ENCODE measurements around the gene BCL2A1.
"Not testable (repeated sequence)": the region's sequence is repeated elsewhere in the genome, so short reads cannot be mapped to it uniquely, and the experiment has no call there.

Gene BCL2A1

GRCh38 chr15:79989682-79990081, 18.7 kb upstream of the BCL2A1 start:
- no peak for DNase-seq (ENCODE audit: low read depth in 2 of 2)

GRCh38 chr15:79989183-79989582, 18.2 kb upstream of the BCL2A1 start:
- no peak for DNase-seq (ENCODE audit: low read depth in 2 of 2)

- DNase-seq (ENCODE audit: low read depth in 2 of 2) = no peak
Observed at GRCh38 chr15:79988448-79989117, 17.6 kb upstream of the BCL2A1 start.

- no peak for DNase-seq (ENCODE audit: low read depth in 2 of 2)
Observed at GRCh38 chr15:79987969-79988368, 17.0 kb upstream of the BCL2A1 start.

GRCh38 chr15:79987569-79987955, 16.6 kb upstream of the BCL2A1 start:
- DNase-seq (ENCODE audit: low read depth in 2 of 2) = no peak

- no peak for DNase-seq (ENCODE audit: low read depth in 2 of 2)
Observed at GRCh38 chr15:79981831-79982455, 10.9 kb upstream of the BCL2A1 start.

- DNase-seq (ENCODE audit: low read depth in 2 of 2) = no peak
Observed at GRCh38 chr15:79978655-79979514, 7.9 kb upstream of the BCL2A1 start.

- no peak for DNase-seq (ENCODE audit: low read depth in 2 of 2)
Observed at GRCh38 chr15:79978260-79978654, 7.3 kb upstream of the BCL2A1 start.

- no peak for DNase-seq (ENCODE audit: low read depth in 2 of 2)
Observed at GRCh38 chr15:79977431-79978054, 6.5 kb upstream of the BCL2A1 start.

GRCh38 chr15:79973456-79974195, 2.6 kb upstream of the BCL2A1 start:
- no peak for DNase-seq (ENCODE audit: low read depth in 2 of 2)

- DNase-seq (ENCODE audit: low read depth in 2 of 2) = no peak
Observed at GRCh38 chr15:79972863-79973262, 1.9 kb upstream of the BCL2A1 start.

- DNase-seq (ENCODE audit: low read depth in 2 of 2) = no peak
Observed at GRCh38 chr15:79970181-79970580, 815 bp downstream of the BCL2A1 start.

GRCh38 chr15:79969146-79969545, 1.9 kb downstream of the BCL2A1 start:
- DNase-seq (ENCODE audit: low read depth in 2 of 2) = no peak

GRCh38 chr15:79967298-79968182, 3.5 kb downstream of the BCL2A1 start:
- DNase-seq (ENCODE audit: low read depth in 2 of 2) = peak in 1 of 2 donors; percentile 19

- no peak for DNase-seq (ENCODE audit: low read depth in 2 of 2)
Observed at GRCh38 chr15:79966634-79967297, 4.2 kb downstream of the BCL2A1 start.

GRCh38 chr15:79965846-79966630, 5.0 kb downstream of the BCL2A1 start:
- DNase-seq (ENCODE audit: low read depth in 2 of 2) = no peak

GRCh38 chr15:79964232-79964805, 6.7 kb downstream of the BCL2A1 start:
- no peak for DNase-seq (ENCODE audit: low read depth in 2 of 2)

- not testable (repeated sequence) for DNase-seq (ENCODE audit: low read depth in 2 of 2)
Observed at GRCh38 chr15:79962921-79963320, 8.1 kb downstream of the BCL2A1 start.

- DNase-seq (ENCODE audit: low read depth in 2 of 2) = no peak
Observed at GRCh38 chr15:79962178-79962577, 8.8 kb downstream of the BCL2A1 start.
